Measurements from ENCODE around the gene WHAMM.
"Not testable (repeated sequence)": the region's sequence is repeated elsewhere in the genome, so short reads cannot be mapped to it uniquely, and the experiment has no call there.

WHAMM gene

DNA sequence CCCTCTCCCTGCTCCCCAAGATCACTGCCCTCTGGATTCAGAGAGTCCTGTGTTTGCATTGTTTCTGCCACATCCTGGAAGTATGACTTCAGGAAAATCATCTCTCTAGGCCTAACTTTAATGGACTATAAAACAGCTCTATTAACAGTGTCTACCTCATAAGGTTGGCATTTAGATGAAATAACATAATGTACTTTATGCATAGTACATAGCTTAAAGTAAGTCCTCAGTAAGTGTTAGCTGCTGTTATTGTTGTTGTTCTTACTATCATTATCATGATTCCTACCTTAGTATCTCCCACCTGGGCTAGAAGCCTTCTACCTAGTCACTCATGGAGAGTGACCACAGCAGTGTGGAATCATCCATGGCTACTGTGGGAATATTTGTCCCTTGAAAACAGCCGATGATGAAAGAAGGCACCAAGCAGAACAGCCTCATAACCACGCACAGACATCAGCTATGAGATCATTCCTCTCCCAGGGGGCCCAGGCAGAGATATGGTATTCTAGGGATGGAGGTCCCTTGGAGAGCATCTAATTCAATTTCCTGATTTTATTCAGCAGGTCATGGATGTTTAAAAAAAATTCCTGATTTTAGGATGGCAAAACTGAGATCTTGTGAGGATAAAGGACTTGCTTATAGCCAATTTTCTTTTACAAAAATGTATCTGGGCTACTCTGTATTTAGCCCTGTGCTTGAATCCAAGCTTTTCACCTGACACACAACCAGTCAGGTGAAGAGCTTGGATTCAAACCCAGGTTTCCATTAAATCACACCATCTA lies 5.4 kb upstream of the WHAMM start:
- FAIRE-seq: no peak

DNA sequence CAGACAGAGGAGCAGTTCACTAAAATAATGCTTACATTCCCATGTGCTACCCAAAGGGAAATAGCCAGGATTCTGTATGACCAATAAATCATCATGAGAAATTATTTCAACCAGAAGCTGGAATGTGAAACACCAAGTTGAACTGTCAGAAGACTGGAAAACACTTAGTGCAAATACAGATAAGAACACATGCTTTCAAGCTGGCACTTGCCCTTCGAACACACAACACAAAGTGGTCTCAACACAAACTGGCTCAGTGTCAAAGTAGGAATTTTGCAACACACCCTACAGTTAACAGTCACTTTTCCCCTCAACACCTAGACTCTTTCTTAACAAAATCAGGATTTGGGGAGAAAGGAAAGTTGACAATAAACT lies 4.9 kb upstream of the WHAMM start:
- no peak for FAIRE-seq

DNA sequence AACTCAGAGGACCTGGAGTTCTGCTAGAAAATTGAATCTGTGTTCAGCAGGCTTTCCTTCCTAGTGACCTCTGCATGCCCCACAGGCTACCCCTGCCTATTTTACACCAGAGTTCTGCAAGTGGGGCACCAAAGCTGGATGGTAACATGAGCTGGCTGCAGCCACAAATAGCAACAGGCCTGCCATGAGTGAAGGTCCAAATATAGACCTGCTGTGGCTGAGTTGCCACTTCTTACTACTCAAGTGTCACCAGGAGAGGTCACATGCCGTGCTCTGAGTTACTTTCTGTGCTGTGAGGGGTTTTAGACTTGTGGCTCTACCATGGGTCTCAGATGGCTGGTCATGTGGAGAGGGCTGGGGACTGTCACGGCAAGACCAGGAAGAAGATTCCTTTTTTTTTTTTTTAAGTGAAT lies 3.4 kb upstream of the WHAMM start, which contains the start of gene FSD2:
FSD2 (minus strand) TSS at position 76 of the 413 bp plus-strand sequence. CDS start 18,679 bp downstream, outside the sequence.
- no peak for FAIRE-seq

DNA sequence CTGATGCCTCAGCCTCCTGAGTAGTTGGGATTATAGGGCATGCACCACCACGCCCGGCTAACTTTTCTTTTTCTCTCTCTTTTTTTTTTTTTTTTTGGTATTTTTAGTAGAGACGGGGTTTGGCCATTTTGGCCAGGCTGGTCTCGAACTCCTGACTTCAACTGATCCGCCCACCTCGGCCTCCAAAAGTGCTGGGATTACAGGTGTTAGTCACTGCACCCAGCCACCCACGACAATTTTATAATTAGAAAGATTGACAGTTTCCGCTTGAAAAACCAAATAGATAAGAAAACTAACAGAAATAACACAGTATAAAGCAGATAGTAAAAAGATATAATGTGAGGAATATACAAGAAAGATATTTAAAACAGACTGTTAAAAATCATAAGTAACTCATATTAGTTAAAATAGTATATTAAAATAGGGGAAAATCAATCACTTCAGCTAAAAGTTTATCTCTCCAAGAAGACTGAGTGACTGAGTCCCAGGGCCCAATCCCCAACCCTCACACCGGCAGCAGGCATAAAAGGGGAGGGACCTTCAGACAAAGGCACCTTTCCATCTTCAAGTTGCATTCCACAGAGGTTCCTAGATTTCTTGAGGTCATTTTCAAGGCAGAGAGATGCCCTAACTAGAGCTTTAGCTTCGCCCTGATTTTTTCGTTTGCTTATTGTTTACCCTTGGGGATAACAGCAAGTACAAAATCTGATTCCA lies 1.4 kb upstream of the WHAMM start:
- no peak for FAIRE-seq

DNA sequence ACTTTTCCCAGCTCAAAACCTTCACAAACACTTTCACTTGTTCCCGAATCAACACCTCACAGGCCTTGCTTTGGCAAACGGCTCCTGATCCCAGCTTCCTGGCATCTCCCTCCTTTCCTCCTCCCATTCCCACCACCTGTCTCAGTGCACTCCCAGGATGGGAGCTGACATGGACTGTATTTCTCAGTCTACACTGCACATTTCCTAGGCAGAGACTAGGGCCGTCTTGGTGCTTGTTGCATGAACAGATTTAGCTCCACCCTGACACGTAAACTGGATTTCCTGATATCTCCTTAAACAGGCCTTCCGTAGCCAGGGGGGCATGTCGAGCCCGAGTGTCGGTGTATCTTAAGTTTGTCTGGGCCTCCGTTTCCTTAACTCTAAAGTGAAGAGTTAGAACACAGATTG lies 790 bp upstream of the WHAMM start:
- no peak for FAIRE-seq

DNA sequence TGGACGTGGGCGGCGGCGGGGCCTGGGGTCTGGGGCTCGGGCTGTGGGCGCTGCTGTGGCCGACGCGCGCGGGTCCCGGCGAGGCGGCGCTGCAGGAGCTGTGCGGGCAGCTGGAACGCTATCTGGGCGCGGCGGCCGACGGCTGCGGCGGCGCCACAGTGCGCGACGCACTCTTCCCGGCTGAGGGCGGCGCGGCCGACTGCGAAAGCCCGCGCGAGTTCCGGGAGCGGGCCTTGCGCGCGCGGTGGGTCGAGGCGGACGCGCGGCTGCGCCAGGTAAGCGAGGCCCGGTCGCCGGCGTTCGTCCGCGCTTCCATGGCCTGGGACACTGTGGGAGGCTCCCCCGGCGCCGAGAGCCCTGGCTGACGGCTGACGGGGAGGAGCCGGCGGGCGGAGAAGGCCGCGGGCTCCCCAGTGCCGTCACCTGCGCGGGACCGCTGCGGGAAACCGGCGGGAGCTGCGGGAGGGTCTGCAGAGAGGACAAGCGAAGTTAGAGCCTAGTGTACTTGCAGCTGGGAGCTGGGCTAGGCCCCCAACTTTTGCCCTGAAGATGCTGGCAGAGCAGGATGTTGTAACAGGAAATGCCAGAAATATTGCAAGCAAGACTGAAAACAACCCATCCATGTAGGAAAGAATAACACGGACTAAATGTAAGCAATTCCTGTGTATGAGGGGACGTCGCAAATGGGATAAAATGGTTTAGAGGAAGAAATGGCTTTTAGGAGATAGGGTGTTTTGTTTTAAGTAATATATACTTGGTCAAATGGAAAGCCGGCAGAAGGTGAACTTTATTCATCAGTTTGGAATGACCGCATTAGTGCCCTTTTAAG lies 847 bp downstream of the WHAMM start:
- FAIRE-seq: no peak

DNA sequence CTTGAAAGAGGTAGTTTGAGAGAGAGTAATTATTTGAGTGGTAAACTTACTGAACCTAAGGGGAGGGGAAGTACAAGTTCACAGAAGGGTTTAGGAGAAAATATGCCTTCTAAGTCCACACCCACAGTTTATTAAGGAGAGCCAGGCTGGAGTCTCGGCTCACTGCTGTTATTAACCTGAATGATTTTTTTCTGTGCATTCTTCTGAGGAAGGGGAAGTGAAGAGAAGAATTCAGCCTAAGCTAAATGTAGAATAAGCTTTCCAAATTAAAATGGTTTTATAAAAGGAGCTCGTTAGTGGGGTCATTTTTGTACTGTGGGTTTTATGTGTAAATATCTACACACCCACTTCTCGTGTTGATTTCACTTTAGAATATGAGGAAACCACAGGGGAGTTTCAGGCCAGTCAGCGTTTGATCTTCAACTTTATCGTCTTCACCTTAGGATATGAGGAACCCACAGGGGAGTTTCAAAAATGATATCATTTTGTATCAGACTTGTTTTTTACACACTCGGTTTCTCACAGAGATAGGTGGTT lies 1.5 kb downstream of the WHAMM start:
- no peak for FAIRE-seq

DNA sequence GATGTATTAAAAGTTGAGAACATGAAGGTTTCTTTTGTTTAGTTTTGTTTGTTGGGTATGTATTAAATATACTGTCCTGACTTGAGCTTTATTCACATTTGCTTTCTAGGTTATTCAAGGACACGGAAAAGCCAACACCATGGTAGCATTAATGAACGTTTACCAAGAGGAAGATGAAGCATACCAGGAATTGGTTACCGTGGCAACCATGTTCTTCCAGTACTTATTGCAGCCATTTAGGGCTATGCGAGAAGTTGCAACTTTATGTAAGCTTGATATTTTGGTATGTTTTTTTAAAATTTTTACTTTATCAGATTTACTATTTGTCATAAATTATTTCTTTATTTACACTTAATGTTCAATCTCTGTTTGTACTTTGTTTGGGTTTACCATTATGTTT lies 3.6 kb downstream of the WHAMM start:
- FAIRE-seq: no peak

DNA sequence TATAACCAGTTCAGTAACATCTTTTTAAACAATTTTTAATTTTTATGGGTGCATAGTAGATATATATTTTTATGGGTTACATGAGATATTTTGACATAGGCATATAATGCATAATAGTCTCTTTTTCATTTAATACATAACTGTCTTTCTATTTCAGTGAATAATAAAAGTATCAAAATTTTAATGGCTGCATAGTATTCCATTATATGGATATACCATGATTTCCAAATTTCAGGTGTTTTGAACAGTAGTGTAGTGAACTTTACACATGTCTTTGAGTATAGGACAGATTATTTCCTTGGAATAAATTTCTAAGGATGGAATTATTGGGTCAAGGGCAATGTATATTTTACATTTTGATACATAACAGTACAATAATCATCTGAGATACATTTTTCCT lies 10.7 kb downstream of the WHAMM start:
- FAIRE-seq: no peak

DNA sequence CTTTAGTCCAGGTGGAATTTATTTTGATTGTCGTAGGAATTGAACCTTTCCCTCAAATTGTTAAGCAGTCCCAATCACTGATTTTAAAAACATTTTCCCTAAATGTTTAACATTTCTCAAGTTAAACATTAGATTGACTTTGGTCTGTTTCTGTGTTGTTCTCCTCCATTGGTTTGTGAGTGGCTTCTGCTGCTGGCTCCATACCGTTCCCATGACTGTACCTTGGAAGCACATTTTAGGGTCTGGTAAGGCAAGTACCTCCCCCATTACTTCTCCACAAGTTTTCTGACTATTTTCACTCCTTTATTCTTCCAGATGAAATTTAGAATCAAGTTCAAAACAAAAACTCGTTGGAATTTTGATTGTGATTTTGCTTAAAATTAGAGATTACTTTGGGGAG lies 12.0 kb downstream of the WHAMM start:
- FAIRE-seq: not testable (repeated sequence)

DNA sequence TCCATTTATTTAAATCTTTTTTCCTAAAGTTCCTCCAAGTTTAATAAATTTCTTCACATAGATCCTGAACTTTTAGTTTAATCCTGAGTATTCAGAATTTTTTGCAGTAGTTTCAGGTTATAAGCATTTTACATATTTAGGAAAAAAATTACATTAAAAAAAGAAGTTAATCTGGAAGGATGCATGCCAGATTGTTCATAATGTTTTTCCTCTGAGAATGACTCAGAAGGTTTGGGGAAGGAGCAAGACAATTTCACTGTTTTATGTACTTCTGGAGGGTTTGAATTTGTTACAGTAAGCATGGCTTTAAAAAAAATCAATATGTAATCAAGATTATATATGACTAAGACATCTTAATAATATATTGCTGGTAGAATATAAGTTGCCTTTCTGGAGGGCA lies 12.4 kb downstream of the WHAMM start:
- not testable (repeated sequence) for FAIRE-seq

DNA sequence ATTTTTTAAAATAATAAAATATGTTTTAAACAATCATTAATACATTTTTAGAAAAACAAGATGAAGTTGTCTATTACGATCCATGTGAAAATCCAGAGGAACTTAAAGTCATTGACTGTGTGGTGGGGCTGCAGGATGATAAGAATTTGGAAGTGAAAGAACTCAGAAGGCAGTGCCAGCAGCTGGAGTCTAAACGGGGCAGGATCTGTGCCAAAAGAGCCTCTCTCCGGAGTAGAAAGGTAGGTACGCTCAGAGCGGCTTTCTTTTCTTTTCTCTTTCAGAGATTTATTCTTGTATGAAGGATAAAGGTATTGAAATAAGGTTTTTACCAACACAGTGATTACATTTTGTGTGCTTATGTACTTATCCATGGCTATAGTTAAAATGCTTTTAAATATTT lies 13.6 kb downstream of the WHAMM start:
- no peak for FAIRE-seq

DNA sequence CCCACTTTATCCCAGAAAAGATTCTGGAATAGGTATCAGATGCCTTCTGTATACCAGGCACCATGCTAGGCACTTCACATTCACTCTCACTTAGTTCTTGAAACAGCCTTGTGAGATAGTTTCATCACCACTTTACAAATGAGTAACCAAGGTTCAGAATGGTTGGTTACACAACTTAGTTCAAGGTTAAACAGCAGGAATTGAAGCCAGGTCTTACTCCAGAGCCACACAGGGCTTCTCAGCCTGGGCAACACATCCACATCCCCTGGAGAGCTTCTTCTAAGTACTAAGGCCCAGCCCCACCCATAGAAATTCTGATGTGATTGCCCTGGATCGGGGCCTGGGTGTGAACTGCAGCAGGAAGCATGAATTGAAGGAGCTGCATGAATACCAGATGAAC lies 18.6 kb downstream of the WHAMM start:
- no peak for FAIRE-seq

DNA sequence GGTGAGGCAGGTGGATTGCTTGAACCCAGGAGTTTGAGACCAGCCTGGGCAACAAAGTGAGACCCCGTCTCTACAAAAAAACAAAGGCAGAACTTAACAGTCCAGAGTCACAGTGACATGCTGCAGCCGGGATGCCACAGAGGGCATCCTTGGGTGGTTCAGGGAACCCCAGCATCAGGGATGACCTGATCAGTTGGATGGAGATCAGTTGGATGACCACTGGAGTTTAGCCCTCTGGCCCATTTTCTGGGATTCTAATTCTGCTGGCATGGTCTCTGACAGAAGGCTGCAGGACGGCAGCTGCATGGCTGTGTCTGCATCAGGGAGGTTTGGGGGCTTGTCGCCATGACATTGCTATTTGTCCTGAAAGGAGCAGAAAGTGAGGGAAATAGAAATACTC lies 19.8 kb downstream of the WHAMM start:
- FAIRE-seq: no peak

DNA sequence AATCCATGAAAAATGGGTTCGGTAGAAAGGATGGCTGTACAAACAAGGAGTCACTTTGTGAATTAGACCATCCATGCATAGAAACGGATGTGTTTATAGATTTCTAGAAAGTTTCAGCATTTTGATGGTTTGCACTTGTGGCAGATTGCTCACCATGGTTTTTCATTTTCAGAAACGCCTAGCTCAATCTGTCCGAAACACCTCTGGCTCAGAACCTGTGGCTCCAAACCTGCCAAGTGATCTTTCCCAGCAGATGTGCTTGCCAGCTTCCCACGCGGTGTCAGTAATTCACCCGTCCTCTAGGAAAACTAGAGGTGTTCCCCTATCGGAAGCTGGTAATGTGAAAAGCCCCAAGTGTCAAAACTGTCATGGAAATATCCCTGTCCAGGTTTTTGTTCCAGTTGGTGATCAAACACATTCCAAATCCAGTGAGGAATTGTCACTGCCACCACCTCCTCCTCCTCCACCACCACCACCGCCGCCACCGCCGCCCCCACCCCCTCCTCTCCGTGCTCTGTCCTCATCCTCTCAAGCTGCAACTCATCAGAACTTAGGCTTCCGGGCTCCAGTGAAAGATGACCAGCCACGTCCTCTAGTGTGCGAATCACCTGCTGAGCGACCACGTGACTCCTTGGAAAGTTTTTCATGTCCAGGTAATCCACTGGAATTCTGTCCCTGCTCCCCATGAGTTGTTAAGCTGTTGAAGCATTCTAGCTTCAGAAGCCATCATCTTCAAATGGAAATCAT lies 21.2 kb downstream of the WHAMM start:
- no peak for FAIRE-seq

DNA sequence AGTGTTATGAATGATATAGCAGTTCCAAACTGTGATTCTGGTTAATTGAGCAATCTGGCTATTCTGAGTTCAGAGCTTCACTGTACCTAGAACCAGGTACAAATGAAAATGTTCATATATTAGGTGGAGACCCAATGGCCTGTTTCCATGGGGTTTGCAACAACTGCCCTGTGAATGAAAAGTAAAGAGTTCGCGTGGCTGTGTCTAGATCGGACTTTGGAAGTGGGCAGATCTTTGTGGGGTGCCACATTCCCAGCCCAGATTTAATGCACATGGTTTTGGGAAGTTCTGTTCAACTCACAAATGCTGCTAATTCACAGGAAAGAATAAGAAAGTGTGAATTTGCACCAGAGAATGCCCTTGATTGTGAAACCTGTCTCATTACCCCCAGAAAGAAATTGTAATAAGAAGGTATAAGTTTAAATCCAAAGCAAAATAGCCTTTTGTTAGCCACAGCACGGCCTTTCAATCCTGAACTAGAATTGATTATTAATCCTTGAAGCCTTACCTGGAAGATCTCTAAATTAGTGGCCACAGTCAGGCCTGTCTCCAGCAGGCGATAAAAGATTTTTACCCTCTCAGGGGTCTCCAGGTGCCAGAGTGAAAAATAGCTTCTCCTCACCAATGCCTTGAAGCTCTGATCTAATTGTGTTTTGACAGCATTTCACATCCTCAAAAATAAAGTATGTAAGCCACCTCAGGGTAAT lies 22.6 kb downstream of the WHAMM start:
- FAIRE-seq: no peak

DNA sequence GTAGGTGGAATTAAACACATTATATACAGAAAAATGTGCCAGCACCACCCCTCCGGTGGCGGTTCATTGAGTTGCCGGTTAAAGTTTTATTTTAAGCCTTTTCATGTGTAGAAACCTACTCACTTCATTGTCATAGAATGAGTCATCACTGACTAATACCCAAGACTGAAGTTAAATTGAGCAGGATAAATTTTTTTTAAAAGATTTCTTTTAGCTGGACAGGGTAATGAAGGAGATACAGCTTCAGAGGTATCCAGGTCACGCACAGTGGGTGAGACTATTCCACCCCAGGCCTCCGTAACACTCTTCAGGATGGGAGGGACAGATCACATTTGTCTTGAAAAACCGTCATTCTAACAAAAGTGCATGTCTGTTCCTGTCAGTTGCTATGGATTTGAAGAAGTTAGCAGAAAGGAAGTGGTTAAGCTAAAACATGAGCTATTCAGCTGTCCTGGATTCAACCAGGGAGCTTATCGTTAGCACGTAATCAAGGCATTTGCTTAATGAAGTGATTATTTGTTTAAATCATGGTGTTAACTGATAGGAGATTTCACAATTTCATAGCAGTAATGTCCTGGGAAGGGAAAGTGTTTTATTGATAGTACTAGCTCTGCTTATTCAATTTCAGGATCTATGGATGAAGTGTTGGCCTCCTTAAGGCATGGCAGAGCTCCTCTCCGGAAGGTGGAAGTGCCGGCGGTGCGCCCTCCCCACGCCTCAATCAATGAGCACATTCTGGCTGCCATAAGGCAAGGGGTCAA lies 23.4 kb downstream of the WHAMM start:
- peak; percentile 99 for FAIRE-seq

DNA sequence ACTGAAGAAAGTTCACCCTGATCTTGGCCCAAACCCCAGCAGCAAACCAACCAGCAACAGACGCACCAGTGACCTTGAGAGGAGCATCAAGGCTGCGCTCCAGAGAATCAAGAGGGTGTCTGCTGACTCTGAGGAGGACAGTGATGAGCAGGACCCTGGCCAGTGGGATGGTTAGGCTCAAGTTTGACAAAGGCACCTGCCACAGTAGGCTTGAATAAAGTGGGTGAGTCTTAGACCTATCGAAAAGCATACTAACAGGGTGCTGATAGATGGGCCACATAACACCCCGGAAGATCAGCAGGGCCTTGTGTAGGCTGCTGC lies 23.9 kb downstream of the WHAMM start:
- no peak for FAIRE-seq

DNA sequence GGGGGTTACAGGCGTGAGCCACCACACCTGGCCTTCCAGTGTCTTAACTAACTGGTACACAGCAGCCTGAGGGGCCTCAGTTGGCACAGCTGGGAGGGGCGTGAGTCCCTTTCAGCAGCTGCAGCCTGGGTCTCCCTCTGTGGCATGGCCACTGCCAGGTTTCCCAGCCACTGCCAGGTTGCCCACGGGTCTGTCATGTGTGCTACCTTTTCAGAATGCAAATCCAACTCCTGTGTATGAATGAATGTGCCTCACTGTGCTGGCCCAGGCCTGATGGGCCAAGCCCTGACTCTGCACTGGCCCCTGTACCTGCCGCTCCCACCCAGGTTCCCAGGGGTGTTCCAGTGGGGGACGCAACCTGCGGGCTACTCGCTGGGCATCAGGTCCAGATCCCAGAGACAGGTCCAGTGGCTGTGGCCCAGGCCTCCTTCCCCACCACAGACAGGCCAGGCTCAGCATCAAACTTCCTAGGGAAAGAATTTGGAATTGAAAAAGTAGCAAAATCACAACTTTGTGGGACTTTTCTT lies 26.0 kb downstream of the WHAMM start:
- no peak for FAIRE-seq

DNA sequence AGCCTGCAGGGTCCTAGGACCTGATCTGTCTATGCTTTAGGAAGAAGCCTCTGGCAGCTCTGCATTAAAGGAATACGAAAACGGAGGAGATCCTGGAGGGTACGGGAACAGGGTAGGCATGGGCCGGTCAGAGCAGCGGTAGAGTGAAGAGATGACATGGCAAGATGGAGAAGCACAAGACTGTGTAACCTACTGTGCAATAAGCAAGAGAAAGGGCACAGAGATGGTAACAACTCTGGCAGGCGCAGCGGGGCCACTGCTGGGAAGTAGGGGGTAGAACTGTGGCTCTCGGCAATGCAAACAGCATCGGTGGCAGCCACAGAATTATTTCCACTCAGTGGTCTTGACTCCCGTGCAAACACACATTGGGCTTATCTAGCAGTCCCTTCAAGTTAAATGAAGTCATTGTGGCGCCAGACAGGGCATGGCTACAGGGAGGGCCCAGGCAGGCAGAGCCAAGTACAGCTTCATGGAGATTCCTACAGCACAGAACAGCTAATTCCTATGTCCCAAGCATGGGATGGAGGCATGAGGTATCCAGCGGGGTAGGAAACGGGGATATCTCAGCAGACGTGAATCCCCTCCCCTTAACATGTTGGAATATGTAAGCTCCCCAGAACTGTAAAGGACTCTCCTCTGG lies 28.8 kb downstream of the WHAMM start:
- no peak for FAIRE-seq

DNA sequence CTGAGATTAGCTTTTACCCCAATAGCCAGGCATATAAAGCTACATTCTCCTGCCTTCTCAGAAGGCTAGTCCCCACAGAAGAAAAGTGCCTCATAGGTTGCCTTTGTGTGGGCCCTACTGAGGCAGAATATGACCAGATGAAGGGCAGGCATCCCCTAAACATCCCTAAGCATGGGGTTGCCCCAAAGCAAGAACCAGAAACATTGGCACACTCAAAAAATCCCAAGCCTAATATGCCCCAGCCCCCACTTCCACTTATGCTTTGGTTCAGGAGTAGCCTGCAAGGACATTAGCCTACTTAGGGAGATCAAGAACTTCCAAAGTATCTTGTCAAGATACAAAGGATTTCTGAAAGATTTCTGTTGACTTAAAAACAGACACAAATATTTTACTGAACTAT lies 29.7 kb downstream of the WHAMM start:
- no peak for FAIRE-seq

All from islet of Langerhans (tissue), 1 donor.